Measurements from ENCODE around the gene ZFAND3.

Gene ZFAND3

DNA sequence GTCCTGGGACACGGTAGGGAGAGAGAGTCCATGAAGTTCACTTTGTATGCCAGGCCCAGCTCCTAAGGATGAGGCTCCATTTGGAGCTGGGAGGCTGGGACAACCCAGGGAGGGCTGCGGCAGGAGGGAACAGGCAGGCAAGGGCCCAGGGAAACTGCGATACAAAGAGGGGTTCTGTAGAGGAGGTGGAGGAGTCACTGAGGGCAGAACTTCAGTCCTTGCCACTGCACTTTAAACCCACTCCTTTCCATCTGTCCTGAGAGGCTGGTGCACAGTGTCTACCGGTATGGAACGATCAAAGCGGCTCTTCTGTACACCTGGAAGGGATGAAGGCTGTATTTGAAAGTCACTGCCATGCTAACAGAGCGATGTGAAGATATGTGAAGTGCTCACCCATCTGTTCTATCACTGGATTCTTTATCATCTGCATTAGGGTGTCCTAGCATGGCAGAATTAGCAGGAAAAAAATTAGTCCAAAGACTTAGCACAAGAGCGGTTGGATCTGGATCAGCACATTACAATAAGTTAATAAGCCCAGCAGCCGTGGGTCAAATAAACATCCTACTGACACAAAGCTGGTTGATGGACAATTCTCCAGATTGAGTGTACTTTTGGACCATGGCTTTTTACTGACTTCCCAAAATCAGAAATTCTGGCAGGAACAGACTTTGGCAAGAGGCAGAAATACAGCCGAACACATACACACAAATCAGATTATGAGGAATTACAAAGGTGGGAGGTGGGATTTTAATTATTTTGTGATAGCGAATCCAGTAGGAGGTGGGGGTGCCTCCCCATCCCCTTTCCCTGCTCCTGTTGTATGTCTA, 20.9 kb upstream of the ZFAND3 start:
- DNase-seq = no peak

DNA sequence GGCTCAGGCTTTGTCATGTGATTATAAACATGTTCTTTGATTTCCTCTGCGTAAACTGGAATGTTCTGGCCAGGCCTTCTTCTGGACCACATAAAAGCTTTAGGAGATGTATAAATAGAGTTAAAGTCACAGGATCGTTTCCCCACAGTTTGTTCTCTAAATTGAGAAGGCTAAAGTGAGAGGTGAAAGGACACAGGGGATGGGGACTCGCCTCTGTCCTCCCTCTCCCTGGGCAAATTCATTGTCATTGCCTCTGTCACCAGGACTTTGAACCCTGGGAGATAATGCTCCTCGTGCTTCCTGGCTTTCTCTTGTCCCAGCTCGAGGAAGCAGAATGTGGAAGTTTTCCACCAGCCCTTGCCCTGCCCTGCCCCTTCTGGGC, 20.3 kb upstream of the ZFAND3 start:
- DNase-seq = no peak

DNA sequence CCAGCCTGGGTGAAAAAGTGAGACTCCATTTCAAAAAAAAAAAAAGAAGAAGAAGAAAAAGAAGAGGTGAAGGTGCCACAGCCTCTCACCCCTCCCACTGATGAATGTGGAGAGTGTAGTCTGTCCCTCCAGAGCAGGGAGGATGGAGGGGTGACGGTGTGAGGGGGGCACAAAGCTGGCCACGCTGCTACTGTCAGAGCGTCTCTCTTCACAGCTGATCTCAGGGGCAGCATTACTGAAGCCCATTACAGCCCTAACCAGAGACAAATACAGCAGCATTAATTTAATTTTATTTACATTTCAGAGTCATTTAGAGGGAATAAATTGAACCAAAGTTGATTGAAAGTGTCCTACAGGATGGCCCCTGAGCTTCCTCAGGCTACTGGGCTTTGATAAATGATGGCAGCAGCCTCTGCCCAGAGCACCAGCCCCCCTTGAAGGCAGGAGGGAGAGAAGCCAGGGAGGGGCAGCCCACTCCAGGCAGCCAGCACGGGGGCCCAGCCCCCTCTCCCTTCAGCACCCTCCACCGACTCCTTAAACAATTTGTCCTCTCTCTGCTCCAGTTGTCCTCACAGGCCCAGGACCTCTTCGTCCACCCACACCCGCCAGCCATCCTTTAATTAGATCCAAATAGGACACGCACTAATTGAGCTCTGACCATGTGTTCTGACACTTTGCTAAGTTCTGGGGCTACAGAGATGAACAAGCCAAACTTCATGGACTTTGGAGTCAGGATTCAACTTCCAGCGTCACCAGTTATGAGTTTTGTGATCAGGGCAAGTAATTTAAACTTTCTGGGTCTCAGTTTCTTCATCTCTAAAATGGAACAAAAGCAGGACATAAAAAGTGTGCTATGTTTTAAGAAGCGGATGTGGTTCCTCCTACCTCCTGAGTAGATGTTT, 18.6 kb upstream of the ZFAND3 start:
- DNase-seq = no peak

DNA sequence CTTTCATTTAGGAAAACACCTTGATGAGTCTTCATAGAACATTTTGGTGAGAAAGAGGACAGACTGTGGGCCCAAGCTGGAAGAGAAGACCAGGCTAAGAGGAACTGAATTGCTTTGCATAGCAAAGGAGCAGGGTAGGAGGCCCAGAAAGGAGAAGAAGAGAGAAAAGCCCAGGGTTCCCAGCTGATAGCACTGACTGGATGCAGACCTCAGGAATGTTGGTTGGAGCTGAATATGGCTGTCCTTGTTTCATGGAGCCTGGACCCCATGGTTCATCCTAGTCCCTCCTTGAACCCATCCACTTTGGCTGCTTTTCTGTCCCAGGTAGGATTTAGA, 18.0 kb upstream of the ZFAND3 start:
- DNase-seq = no peak

DNA sequence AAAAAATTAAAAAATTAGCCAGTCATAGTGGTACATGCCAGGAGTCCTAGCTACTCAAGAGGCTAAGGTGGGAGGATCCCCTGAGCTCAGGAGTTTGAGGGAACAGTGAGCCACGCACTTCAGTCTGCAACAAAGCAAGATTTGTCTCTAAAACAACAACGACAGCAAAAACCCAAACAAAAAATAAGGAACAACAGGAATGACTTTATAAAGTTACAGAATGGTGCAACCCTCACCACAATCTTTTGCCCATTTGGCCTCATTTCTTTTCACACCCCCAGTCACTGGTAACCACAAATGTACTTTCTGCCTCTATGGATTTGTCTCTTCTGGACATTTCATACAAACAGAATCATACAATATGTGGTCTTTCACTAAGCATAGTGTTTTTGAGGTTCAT, 16.7 kb upstream of the ZFAND3 start:
- no peak for DNase-seq

DNA sequence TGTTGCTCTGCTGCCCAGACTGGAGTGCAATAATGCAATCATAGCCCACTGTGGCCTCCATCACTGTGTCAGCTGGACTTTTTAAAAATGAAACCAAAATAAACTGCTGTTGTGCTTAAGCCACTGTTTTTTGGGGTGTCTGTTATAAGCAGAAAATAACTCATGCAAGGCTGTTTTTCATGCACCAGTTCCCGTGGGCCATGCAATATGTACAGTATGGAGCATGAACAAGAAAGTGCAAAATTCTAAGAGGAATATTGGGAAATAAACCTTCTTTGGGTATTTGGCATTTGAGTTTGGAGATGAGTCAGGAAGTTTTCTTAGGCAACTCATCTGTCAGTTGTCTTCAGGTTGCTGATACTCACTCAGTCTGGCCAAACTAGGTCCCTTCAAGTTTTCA, 14.9 kb upstream of the ZFAND3 start:
- no peak for DNase-seq

DNA sequence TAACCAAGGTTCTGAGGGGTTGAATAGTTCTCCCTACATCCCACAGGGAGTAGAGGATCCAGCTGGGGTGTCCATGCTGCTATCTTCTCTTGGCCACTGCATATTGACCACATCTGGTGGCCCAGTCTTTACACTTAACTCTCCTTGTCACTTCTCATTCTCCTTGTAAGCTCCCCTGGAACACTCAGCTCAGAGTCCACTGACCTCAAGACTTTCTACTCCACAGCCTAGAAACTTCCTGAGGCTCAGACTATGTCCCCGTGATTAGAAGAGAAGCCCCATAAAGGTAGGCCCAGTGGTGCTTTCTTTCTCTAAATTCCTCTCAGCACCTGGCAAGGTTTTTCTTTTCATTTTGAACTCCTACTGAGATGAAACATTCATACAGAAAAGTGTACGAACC, 13.3 kb upstream of the ZFAND3 start:
- no peak for DNase-seq

DNA sequence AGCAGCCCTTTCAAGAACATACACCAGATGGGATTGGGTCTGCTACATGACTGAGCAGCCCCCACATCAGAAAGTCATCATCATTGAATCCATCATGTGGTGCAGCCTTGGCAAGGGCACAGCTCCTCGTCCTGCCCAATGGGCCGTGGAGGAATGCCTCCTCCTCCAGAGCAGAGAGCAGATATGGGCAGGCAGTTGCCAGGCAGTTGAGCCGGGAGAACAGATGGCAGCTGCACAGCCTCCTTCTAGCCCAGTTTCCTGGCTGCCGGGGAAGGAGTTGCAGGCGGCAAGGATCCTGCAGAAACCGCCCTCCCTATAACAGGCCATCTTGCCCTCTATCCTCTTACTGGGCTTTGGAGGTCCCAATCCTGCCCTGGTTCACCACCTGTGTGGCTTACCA, 11.9 kb upstream of the ZFAND3 start:
- DNase-seq = no peak

DNA sequence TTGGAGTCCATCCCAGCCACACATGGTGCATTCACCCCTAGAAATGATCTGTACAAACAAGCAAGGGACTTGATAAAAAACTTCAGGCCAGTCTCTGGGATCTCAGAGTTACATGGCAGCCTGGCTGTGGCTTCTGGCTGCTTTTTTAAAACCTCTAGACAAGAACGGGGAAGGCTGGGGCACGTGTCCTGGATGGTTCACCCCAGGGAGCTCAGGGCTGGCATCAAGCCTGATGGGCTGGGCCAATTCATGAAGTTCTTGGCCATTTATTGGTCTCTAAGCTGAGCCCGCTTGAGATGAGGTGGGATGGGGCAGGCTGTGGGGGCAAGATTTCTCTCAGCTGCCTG, 10.4 kb upstream of the ZFAND3 start:
- DNase-seq = no peak

DNA sequence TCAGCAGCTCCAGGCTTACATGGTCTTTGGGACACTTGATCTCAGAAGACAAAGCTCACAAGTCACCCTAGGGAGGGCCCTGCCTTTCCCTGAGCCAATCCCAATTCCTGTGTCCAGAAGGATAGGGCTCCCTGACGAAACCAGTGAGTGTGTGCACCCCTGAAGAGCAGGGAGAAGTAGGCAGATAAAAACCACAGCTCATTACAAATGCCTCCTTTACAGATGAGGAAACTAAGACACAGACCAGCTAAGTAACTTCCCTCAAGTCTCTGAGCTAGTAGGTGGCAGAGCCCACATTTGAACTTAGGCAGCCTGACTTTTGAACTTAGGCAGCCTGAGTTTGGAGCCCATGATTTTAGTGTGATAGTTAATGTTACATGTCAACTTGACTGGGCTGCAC, 6.7 kb upstream of the ZFAND3 start:
- no peak for DNase-seq

DNA sequence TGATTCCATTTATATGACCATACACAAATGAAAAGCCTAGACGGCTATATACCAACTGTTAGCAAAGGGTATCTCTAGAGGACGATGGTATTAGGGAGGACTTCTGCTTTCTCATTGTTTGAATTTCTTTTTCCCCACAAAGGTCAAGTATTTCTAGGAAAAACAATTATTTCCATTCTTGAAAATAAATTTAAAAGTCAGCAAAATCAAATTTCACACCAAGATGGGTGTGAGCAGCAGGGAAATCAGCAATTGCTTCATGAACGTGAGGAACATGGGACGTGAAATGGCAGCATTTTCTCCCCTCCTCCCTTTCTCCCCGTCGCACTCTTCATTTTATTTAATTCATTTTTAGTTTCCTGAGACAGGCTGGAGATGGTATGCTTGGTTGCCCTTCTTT, 5.2 kb upstream of the ZFAND3 start:
- DNase-seq = no peak

DNA sequence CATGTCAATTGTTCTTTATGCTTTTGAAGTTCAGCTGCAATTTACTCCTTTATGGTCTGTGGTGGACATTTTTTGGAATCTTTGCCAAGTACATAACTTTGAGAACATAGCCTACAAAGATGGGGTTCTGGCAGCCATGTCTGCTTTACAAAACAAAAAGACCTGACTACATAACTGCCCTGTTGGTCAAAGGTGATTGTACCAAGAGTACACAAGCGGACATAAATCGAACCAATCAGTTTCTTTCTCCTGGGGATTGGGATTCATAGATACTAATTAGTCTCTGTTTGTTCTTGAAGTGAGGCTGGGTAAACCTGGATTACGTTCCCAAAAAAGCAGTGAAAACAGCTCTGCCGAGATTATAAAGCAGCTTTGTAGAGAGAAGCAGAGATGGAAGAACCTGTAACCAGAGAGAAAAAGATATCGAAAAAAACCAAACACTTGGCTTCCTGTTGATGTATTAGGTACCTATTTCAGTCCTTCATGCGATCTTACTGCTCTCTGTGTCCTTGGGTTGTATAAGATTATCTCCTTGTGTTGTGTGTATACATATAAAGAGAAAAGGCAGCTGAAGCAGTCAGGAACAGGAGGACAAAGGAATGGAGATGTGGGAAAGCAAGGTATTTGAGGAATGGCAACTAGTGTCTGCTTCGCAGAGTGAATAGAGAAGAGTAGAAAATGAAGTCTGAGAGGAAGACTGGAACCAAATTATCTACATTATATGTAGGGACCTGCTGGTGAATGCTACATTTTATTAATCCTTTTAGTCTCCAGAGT, 2.7 kb upstream of the ZFAND3 start:
- DNase-seq = no peak

DNA sequence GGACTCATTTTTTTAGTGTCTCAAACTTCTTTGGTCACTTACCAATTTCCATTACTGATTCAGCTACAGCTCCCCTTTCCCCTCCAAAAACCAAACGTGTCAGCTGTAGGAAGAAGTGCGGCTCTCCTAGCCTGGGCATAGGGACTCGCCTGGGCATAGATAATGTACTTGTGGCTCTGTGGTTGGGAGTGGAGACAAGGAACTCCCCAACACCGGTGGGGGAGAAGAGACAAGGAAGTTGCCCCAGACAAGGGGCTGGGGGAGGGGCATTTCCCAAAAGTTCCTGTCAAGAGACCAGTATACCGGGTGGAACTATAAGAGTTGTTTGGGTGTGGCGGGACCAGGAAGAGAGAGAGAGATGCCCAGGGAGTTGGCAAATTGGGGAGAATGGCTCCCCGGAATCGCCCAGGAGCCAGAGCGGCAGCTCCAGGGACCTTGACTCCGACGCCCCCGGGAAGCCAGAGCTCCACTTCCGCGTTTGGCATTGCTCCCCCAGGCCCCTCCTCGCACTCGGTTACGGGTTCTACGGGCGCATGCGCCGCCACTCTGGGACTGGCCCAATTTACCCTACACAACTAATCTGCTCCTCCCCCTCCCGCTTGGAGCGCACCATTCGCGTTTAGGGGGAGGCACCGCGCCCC, 871 bp upstream of the ZFAND3 start:
- peak; percentile 94 for DNase-seq

DNA sequence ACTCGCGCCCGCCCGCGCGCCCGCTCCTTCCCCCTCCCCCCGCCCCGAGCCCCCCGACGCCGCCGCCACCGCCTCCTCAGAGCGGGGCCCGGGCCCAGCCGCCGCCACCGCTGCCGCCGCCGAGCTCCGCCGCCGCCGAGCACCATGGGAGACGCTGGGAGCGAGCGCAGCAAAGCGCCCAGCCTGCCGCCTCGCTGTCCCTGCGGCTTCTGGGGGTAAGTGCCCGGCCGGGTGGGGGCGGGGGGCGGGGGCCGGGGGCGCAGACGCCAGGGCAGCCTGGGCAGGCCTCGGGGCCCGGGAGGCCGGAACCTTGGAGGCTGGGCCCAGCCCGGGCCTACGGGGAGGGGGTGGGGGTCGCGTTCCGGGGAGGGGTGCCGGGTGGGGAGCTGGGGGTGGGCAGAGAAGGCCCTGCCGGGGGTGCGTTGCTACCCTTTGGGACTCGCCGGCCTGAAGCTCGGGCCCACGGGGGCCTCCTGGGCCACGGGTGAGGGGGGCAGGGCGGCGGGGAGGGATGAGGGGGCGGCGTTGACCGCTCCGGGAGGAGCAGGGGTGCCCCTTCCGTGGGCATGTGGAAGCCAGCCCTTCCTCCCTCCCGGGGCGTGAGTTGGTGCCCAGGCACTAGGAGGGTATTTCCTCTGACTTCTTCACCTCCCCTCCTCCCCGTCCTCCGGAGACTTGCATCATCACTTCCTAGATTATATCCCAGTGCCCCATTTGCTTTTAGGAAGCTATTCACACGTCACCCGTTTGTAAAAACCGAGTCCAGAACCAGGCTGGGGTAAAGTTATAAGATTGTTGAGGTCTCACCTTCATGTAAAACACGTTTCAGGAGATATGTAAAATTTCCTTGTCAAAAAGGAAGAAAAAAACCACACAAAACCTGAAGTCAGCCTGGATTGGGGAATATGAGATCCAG, 533 bp downstream of the ZFAND3 start:
- peak; percentile 32 for DNase-seq

DNA sequence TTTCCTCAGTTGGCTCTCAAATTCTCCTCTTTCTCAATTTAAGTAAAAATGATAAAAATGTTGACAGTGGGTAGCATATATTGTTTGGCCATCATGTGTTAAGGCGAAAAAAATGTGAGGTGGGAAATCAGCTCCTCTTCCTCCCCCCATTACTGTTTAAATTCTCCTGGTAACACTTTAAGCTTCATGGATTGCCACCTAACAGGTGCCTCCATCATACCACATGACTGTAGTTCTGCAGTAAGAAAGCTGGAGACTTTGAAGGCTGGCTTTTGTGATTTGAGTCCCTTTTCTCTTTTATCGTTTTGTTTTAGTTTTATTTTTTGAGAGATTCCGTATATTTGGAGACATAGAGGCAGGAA, 1.2 kb downstream of the ZFAND3 start:
- DNase-seq = peak; percentile 5

DNA sequence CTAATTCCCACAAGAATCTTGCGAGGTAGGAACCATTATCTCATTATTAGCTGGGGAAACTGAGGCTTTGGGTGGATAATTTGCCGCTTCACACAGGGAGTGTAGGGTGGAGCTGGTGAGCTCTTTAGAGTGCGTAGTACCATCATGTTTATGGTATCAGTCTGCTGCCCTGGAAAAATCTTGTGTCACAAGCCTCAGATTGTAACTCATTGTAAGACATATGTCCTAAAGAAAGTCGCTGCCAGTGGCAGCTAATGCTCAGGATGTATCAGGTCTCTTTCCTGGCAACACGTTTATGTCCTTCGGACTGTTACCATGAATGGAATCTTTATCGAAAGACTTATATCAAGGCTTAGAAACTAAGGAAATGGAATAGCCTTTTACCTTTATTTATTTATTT, 1.9 kb downstream of the ZFAND3 start:
- no peak for DNase-seq

DNA sequence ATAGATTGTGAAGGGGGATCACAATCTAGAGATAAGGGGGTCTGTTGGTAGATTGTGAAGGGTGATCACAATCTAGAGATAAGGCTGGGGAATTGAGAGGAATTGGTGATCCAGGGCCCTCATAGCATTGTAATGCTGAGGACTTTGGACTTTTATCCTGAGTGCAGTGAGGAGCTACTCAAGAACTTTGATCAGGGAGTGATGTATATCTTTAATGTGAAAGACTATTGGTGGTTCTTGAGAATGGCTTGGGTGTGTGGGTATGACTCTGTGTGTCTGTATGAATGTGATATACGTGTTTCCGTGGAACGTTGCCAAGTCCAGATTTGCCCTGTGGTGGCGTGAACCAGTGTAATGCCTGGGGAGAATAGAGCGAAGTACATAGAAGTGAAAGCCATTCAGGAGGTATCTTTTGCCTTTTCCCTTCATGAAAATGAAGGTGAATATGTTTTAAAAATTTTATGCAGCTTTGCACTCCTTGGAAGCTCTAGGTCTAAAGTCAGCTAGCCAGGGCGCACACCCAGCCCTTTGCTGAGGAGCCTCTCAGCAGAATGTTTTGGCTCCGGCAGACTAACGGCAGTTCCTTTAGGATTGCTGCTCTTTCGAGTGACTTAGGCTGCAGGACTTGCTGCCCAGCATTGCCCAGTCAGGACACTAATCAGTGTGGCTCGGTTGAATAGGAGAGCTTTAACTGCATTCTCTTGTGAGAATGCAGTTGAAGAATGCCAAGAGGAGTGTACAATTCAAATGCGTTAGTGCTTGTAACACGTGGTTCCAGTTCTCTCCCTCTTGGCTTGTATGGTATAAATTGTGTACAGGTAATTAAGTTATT, 3.5 kb downstream of the ZFAND3 start:
- no peak for DNase-seq

DNA sequence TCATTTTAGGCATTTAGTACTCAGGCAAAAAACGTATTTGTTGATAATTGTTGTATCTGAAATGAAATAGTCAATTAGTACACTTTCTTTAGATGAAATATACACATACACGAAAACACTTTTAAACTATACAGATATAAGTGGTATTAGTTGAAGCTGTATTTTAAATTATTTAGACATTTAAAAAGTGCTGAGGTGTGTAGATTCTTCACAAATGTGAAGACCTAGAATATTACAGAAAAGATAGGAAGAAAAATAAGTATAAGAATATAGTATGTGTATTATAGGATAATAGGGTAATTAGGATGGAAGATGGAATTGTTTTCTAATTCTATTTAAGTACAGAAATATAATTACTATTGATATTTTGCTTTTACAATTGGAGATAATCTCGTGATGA, 4.6 kb downstream of the ZFAND3 start:
- no peak for DNase-seq

DNA sequence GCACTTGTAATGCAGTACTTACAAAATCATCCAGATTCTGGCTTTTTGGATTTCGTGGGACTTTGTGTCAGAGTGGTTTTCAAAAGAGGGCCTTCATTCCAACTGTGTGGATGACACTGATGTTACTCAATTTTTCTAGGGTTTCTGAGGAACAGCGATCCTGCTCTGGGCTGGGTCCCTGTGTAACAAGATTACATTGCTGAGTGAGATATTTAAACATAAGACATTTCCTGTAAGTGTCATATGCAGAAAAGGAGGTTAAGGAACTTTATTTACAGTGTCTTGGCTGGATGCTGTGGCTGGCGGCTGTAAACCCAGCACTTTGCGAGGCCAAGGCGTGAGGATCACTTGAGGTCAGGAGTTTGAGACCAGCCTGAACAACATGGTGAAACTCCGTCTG, 6.7 kb downstream of the ZFAND3 start:
- DNase-seq = no peak

DNA sequence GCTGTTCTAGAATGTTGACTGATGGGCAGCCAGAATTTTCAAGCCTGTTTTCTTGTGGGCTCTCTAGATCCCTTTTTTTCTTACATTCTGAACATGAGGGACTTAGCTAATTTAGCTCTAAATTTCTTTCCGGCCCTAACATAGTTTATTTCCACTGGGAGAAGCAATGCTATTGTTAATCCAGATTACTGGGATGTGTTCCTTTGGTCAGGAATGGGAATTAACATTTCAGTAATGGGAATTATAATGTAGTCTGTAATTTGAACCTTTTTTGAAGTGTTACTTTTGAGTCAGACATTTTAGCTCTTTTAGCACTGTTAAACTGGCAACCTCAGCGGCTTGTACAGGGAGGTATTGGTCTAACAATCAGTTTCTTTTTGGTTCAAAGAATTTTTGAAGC, 7.5 kb downstream of the ZFAND3 start:
- no peak for DNase-seq

DNA sequence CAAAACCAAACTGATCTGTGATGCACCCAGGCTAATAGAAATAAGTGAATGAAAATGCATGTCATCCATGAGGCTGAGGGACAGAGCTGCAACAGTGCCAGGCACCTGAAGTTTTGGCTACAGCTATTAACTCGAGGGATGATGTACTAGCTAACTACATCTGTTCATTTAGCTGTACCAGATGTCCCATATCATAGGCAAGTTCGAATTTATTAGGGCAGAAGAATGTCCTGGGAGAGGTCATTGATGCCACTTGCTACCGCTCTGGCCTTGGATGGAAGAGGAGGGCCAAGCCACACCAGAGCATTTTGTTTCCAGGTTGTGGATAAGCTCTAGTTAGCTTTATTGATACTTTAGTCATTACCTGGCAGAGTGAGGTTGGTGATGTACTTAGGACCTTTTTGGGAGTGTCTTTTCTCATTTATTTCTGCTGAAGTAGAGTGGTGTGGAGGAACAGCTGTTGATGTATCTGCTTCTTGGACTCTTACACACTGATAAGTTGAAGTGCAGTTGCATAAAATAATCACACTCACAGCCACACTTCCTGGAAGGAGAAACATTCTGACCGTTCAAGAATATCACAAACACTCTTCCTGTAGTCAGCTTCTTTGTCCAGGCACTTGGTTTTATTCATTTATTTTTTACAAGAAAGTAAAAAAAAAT, 8.2 kb downstream of the ZFAND3 start:
- DNase-seq = no peak

Measured in central memory CD4-positive, alpha-beta T cell (primary cell).